HUES6 (cell line): ENCODE measurements around the gene TBC1D24.
A peak's percentile ranks its signal among the peaks of the same experiment; 100 is the strongest.

Experiments
- H3K27ac ChIP-seq: 2 replicates; pipeline ENCODE4 v1.7.0; 2013; ENCODE audit warnings: low read depth, mild to moderate bottlenecking, low read length, inconsistent platforms
- H3K27me3 ChIP-seq: 2 replicates; pipeline ENCODE4 v1.6.1; 2013; ENCODE audit warnings: low read length; ENCODE audit not compliant: control insufficient read depth, insufficient read depth
- H3K36me3 ChIP-seq: 2 replicates; pipeline ENCODE4 v1.6.1; 2013; ENCODE audit warnings: low read length; ENCODE audit not compliant: control insufficient read depth, insufficient read depth
- H3K4me1 ChIP-seq: 2 replicates; pipeline ENCODE4 v1.6.1; 2013; ENCODE audit warnings: low read length; ENCODE audit not compliant: control insufficient read depth, insufficient read depth
- H3K4me3 ChIP-seq: 2 replicates; pipeline ENCODE4 v1.5.1; 2013; ENCODE audit warnings: low read depth, low read length
- H3K9ac ChIP-seq: one replicate; pipeline ENCODE4 v1.6.1; 2013; ENCODE audit warnings: mild to moderate bottlenecking, low read length
- H3K9me3 ChIP-seq: 2 replicates; pipeline ENCODE4 v1.6.1; 2013; ENCODE audit warnings: low read depth, low read length; ENCODE audit not compliant: control insufficient read depth, insufficient read depth

TBC1D24 gene

DNA sequence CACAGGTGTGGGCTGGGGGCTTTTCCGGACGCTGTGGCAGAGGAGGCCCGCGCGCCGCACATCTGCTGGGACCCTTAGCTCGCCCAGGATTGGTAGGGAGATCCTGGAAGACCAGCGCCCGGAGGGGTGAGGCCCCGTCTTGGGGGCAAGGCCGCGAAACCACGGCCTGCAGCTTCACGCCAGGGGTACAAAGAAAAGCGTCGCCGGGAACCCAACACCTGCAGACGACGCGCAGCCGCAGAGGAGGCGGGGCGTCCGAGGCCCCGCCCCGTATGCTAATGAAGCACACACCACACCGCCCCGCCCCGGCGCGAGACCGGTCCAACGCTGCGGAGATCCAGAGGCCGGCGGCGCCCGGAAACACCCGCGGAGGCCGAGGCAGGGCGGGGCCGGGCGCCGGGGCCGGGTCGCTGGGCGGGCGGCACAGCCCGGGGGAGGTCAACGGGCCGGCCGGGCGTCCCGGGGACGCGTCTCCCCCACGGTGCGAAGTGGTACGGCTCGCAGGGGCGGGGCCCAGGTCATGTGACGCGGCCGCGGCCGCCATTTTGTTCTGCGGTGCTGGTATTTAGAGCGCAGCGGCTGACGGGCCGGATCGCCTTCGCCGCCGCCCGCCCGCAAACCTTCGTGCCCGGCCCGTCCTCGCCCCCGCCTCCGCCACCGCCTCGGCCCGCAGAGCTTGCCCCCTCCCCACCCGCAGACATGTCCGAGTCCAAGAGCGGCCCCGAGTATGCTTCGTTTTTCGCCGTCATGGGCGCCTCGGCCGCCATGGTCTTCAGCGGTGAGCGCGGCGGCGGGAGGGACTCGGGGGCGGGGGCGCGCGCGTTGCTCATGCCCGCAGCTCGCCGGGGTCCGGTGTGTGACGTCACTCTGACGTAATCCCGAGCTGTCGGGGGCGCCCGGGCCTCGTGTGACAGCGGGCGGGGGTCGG, 38.7 kb downstream of the TBC1D24 start, which contains the start of gene ATP6V0C:
ATP6V0C (plus strand) TSS at position 548 of the 928 bp plus-strand sequence; CDS start at position 700, 152 bp downstream.
- H3K4me1 ChIP-seq: peaks cover 34% of the 10 kb centered on the region
- peak within 1 kb of the TSS; percentile 93 for H3K9ac ChIP-seq
- H3K9me3 ChIP-seq: no peaks in the 10 kb centered on the region
- no peaks in the 10 kb centered on the region for H3K27me3 ChIP-seq
- peak within 1 kb of the TSS; percentile 95 for H3K27ac ChIP-seq
- H3K4me3 ChIP-seq: peak within 1 kb of the TSS; percentile 70
- H3K36me3 ChIP-seq: no peaks in the 10 kb centered on the region

DNA sequence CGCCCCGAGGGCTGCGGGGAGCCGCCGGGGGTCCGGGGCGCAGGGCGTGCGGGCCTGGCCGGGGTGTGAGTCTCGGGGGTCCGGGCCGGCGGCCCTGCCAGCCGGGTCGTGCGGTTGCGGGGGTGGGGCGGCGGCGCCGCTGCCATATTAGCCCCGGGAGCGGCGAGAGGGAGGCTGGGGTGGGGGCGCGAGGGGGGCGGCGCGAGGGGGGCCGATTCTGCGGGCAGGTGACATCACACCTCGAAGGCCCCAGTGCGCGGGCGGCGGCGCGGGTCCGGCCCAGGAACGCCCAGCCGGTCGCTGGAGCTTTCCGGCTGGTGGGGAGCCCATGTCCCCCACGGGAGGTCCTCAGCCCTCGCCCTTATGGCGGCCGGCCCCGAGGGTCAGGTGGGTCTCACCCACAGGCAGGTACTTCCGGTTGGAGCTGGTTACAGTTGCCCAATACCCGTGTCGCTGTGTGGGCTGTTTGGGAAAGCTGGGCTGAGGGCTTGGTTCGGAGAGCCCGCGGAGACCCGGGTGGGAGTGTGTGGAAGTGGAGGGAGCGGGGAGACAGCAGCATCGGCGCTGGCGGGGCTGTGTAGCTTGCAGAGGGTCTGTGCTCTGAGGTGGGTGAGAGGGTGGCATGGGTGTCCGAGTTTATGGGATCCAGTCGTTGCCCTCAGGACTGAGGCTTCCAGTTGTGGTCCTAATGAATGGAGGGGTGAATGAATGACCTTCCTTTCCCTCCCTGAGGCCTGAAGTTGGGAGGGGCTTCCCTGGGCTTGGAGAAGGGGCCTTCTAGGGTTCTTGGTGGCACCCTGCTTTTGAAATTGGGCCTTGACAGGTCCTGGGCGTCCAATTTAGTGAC, 39.6 kb downstream of the TBC1D24 start:
- Histone ChIP-seq H3K4me1 (peaks cover 34% of the 10 kb centered on the region), H3K9me3 (no peaks in the 10 kb centered on the region), H3K27ac (no peak overlapping the region), H3K9ac (peak overlapping the region; percentile 93), H3K36me3 (no peaks in the 10 kb centered on the region), H3K27me3 (no peaks in the 10 kb centered on the region), H3K4me3 (peak overlapping the region; percentile 70)

DNA sequence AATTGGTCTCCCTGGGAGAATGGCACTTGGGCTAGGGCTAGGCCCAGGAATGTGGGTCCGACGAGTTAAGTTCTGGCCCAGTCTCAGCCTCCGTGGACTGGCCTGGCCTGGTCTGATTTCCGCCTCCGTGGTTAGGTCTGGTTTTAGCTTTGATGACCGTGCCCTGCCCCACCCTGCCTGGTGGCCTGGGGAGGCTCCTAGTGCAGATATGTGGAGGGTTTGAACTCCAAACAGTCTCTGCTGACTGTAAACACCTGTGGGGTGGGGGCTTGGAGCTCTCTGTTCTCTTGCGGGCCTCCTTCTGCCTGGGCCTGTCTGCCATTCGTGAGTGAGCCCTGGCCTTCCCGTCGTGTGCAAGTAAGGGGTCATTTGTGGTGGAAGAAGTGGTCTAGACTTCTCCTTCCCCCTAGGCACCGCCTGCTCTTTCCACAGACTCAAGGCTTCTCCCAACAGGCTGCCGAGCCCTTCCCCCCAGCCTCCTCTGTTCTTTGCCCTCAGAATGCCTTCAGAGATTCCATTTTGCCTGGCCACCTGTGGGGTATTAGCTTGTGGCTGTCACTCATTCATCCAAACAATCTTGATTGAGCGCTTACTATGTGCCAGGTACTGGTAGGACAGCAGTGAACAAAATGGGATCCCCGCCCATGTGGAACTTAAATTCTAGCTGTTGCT, 40.4 kb downstream of the TBC1D24 start:
- H3K9ac ChIP-seq: peak overlapping the region; percentile 70
- H3K27ac ChIP-seq: no peak overlapping the region
- no peaks in the 10 kb centered on the region for H3K9me3 ChIP-seq
- no peaks in the 10 kb centered on the region for H3K36me3 ChIP-seq
- no peaks in the 10 kb centered on the region for H3K27me3 ChIP-seq
- H3K4me1 ChIP-seq: peaks cover 34% of the 10 kb centered on the region
- H3K4me3 ChIP-seq: peak overlapping the region; percentile 70

DNA sequence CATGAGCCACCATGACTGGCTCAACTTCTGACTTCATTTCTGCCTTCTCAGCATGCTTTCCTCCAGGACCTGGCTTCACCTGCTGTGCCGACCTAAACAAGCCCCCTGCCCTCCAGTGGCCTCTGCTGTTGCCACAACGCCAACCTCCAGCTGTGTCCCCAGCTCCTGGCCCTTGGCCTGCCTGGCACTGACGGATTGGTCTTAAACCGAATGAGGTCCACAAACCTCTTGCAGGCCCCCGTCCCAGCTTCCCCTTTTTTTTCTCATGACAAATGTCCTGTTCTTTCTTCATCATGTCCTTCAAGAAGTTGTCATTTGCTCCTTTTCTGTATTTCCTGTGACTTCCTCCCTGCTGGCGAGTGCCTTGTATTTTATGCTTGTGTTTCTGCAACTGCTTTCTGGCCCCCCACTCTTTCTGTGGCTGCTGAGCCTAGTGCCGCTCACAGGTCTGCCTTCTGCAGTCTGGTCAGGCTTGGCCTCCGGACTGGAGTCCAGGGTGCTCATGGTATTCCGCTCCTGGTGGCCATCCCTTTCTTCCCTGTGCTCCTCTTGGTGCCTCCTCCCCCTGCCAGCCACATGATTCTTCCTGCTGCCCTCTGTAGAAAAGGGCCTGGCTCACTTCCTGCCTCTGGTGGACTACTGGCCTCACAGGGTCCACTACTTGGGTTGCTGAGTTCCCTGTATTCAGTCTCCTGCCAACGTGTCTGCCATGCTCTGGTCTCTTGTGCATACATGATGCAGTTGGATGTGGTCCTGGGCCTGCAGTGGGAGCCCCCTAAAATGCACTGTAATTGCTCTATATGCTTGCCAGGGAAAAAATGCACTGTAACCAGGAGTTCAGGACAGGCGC, 41.7 kb downstream of the TBC1D24 start:
- no peaks in the 10 kb centered on the region for H3K36me3 ChIP-seq
- H3K27me3 ChIP-seq: no peaks in the 10 kb centered on the region
- H3K4me1 ChIP-seq: peaks cover 29% of the 10 kb centered on the region
- no peak overlapping the region for H3K4me3 ChIP-seq
- H3K9me3 ChIP-seq: no peaks in the 10 kb centered on the region
- H3K27ac ChIP-seq: no peak overlapping the region
- H3K9ac ChIP-seq: no peak overlapping the region

DNA sequence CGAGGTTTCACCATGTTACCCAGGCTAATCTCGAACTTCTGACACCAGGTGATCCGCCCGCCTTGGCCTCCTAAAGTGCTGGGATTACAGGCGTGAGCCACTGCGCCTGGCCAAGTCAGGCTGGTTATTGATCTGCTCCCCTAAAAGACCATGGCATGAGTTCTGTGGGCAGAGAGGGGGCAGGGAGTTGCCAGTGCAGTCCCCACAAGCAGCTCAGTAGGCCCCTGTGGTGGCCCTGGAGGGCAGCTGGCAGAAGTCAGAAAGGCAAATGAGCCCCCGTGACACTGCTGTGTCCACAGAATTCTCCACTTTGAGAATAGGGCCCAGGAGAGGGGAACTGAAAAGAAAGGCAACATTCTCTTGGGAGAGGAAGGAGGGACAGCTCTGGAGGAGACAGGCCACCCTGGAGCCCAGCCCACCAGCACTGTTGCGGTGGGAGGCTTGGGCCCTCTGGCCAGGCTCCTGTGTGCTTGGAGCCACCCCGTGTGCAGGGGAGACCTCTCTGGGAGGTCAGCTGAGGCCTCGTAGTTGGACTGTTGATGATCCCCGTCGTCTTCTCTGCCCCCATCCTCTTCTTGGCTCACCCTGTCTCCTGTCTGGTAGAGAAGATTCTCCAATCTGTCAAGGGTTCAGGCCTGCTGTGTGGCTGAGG, 43.2 kb downstream of the TBC1D24 start:
- peaks cover 1% of the 10 kb centered on the region for H3K36me3 ChIP-seq
- peaks cover 15% of the 10 kb centered on the region for H3K4me1 ChIP-seq
- no peak overlapping the region for H3K9ac ChIP-seq
- no peaks in the 10 kb centered on the region for H3K9me3 ChIP-seq
- no peak overlapping the region for H3K4me3 ChIP-seq
- H3K27me3 ChIP-seq: no peaks in the 10 kb centered on the region
- H3K27ac ChIP-seq: no peak overlapping the region

DNA sequence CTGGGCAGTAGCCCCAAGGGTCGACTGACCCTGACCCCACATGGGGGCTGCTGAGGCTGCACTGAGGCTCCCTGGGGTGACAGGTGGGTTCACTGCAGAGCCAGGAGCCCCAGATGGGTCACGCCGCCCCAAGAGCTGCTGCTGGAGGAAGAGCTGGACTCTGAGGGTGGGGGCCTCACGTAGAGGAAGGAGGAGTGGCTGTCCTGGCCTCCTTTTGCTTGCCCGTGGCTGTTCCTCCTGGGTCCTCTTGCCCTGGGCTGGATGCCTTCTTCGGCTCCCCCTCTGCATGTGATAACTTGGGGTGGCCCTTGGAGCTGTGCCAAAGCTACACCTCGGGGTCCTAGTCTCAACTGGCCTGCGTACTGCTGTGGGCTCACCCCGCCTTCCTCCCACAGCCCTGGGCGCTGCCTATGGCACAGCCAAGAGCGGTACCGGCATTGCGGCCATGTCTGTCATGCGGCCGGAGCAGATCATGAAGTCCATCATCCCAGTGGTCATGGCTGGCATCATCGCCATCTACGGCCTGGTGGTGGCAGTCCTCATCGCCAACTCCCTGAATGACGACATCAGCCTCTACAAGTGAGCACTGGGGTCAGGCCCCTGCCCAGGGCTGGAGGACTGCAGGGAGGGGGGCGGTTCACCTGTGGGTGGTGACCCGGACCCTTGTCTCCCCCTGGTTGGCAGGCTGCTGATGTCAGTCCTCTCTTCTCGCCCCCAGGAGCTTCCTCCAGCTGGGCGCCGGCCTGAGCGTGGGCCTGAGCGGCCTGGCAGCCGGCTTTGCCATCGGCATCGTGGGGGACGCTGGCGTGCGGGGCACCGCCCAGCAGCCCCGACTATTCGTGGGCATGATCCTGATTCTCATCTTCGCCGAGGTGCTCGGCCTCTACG, 44.1 kb downstream of the TBC1D24 start:
- Histone ChIP-seq H3K36me3 (peaks cover 11% of the 10 kb centered on the region), H3K27me3 (no peaks in the 10 kb centered on the region), H3K9ac (no peak overlapping the region), H3K9me3 (no peaks in the 10 kb centered on the region), H3K27ac (no peak overlapping the region), H3K4me1 (peaks cover 13% of the 10 kb centered on the region), H3K4me3 (no peak overlapping the region)

DNA sequence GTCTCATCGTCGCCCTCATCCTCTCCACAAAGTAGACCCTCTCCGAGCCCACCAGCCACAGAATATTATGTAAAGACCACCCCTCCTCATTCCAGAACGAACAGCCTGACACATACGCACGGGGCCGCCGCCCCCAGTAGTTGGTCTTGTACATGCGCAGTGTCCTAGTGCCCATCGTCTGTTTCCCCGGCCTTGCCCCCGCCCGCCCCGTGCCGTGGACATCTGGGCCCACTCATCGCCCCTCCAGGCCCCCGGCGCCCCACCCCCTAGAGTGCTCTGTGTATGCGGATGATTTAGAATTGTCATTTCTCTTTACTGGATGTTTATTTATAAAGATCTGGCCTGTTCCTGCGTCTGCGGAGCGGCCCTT, 44.8 kb downstream of the TBC1D24 start:
- Histone ChIP-seq H3K4me3 (peak overlapping the region; percentile 65), H3K9ac (peak overlapping the region; percentile 17)

DNA sequence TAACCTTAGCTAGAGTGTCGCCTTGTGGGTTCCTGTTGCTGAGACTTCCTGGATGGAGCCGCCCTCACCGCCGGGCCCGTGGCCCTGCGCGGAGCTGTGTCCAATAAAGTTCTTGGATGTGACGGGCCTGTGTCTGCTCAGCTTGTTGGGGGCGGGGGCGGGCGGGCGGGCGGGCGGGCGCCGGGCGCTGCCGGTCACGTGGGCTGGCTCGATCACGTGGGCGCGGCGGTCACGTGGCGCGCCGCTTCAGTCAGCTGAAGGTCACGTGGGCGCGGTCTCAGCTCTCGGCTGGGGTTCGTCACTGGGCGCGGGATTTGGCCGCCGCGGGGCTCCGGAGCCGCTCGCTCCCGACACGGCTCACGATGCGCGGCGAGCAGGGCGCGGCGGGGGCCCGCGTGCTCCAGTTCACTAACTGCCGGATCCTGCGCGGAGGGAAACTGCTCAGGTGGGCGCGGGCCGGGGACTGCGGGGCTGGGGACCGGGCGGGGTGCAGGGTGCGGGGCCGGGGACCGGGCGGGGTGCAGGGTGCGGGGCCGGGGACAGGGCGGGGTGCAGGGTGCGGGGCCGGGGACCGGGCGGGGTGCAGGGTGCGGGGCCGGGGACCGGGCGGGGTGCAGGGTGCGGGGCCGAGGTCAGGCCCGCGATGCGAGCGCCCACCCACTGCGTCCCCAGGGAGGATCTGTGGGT, 45.3 kb downstream of the TBC1D24 start, which contains the start of gene AMDHD2:
AMDHD2 (plus strand) TSS at position 275 of the 687 bp plus-strand sequence; CDS start at position 363, 88 bp downstream.
- H3K36me3 ChIP-seq: peaks cover 19% of the 10 kb centered on the region

More for the DNA sequence above, 44.8 kb downstream of the TBC1D24 start:
- Histone ChIP-seq H3K9me3 (no peaks in the 10 kb centered on the region), H3K4me1 (peaks cover 13% of the 10 kb centered on the region), H3K36me3 (peaks cover 17% of the 10 kb centered on the region), H3K27me3 (no peaks in the 10 kb centered on the region), H3K27ac (no peak overlapping the region)

More for the DNA sequence above, 45.3 kb downstream of the TBC1D24 start, which contains the start of gene AMDHD2:
- H3K27me3 ChIP-seq: no peaks in the 10 kb centered on the region
- H3K4me3 ChIP-seq: peak within 1 kb of the TSS; percentile 71
- H3K9ac ChIP-seq: peak within 1 kb of the TSS; percentile 76
- H3K9me3 ChIP-seq: no peaks in the 10 kb centered on the region
- H3K27ac ChIP-seq: no peak within 1 kb of the TSS
- H3K4me1 ChIP-seq: peaks cover 8% of the 10 kb centered on the region
